H1 (cell line): ENCODE data around the gene TCIRG1. TPM values are rescaled to one million over a fixed set of nuclear protein-coding genes. Genes with fewer than 3 reads are reported as not detected.

ENCODE experiments used
- CTCF ChIA-PET: fragments of 300-600 bp; sonication (Branson Sonifier 250); formaldehyde crosslinking; loops from one replicate; lab custom pipeline; 2021; ENCODE audit not compliant: partially characterized antibody; lab: Charles Lee
- POLR2A ChIA-PET: fragments of 300-600 bp; sonication (Branson Sonifier 250); formaldehyde crosslinking; loops from one replicate; lab custom pipeline; 2021; ENCODE audit warnings: inconsistent platforms; ENCODE audit not compliant: partially characterized antibody; lab: Charles Lee
- DNase-seq, 2 experiments: peaks; one replicate each; pipeline versions ENCODE4 v3.0.0 to v3.0.0-alpha.2; 2010 to 2022; ENCODE audit warnings: low spot score in 2 of 2, low read depth in 1 of 2, mixed read lengths in 1 of 2
- FAIRE-seq: peaks from 2 replicates; lab custom pipeline; 2011; peaks lifted over from hg19 to GRCh38; lab: Jason Lieb, UNC
- H2AFZ ChIP-seq: 2 replicates; pipeline ENCODE4 v1.8.1; 2012; ENCODE audit warnings: low read length, inconsistent platforms
- H2AK5ac ChIP-seq: 2 replicates; pipeline ENCODE4 v1.6.1; 2013; ENCODE audit warnings: low read depth, low read length
- H2BK120ac ChIP-seq: replicated peaks from 2 replicates; pipeline ENCODE3; 2013; ENCODE audit warnings: low read depth, low read length, inconsistent platforms
- H2BK12ac ChIP-seq: 2 replicates; pipeline ENCODE4 v1.6.1; 2013; ENCODE audit warnings: low read depth, low read length
- H2BK15ac ChIP-seq: 2 replicates; pipeline ENCODE4 v1.6.1; 2013; ENCODE audit warnings: low read length
- H2BK20ac ChIP-seq: 2 replicates; pipeline ENCODE4 v1.6.1; 2013; ENCODE audit warnings: low read length
- H2BK5ac ChIP-seq: 2 replicates; pipeline ENCODE4 v1.6.1; 2013; ENCODE audit warnings: low read depth, low read length
- H3K14ac ChIP-seq: 2 replicates; pipeline ENCODE4 v1.6.1; 2013; ENCODE audit warnings: inconsistent platforms; ENCODE audit not compliant: insufficient read length
- H3K18ac ChIP-seq: 2 replicates; pipeline ENCODE4 v1.6.1; 2013; ENCODE audit warnings: low read length; ENCODE audit errors: extremely low read depth
- H3K23ac ChIP-seq: 2 replicates; pipeline ENCODE4 v1.6.1; 2013; ENCODE audit warnings: inconsistent platforms; ENCODE audit not compliant: insufficient read length
- H3K23me2 ChIP-seq: 2 replicates; pipeline ENCODE4 v1.6.1; 2013; ENCODE audit warnings: low read depth, low read length
- H3K27ac ChIP-seq: 2 replicates; pipeline ENCODE4 v1.6.1; 2011; ENCODE audit warnings: low read depth, low read length, inconsistent platforms
- H3K27me3 ChIP-seq, 4 experiments: replicated peaks in 1 of 4; 1 replicate in 1 of 4; 2 replicates in 3 of 4; pipeline versions ENCODE4 v1.6.1 to v1.8.1; 2011 to 2013; ENCODE audit warnings: low read length in 3 of 4, mild to moderate bottlenecking in 3 of 4, inconsistent platforms in 2 of 4, mixed read lengths in 2 of 4, moderate library complexity in 1 of 4; ENCODE audit not compliant: control insufficient read depth in 3 of 4, insufficient read depth in 3 of 4; ENCODE audit errors: extremely low read depth in 1 of 4
- H3K36me3 ChIP-seq, 4 experiments: 2 replicates each; pipeline versions ENCODE4 v1.6.1 to v1.8.1; 2011 to 2013; ENCODE audit warnings: mild to moderate bottlenecking in 4 of 4, low read length in 3 of 4, moderate library complexity in 2 of 4, control low read depth in 1 of 4, inconsistent platforms in 1 of 4; ENCODE audit not compliant: insufficient read depth in 4 of 4, control insufficient read depth in 2 of 4
- H3K4ac ChIP-seq: replicated peaks from 2 replicates; pipeline ENCODE3; 2013; ENCODE audit warnings: low read length, low read depth, mixed read lengths, inconsistent platforms; ENCODE audit not compliant: insufficient read length
- H3K4me1 ChIP-seq, 4 experiments: replicated peaks in 1 of 4; 1 replicate in 1 of 4; 2 replicates in 3 of 4; pipeline versions ENCODE4 v1.6.1 to v1.8.1; 2011 to 2013; ENCODE audit warnings: low read length in 3 of 4, inconsistent platforms in 2 of 4, mixed read lengths in 1 of 4; ENCODE audit not compliant: insufficient read depth in 4 of 4, control insufficient read depth in 3 of 4
- H3K4me2 ChIP-seq, 2 experiments: 2 replicates each; pipeline versions ENCODE4 v1.6.1 to v1.8.1; 2011 to 2013; ENCODE audit warnings: low read depth in 2 of 2, low read length in 2 of 2, control low read depth in 1 of 2, inconsistent platforms in 1 of 2, mild to moderate bottlenecking in 1 of 2; ENCODE audit not compliant: insufficient read depth in 1 of 2
- H3K4me3 ChIP-seq, 4 experiments: fragments of 200-600, 300-600 bp in 1 of 4; sonication (generic), shearing (Covaris generic), sonication (Bioruptor Twin) in 1 of 4; 2 replicates each; pipeline versions ENCODE4 v1.5.1 to v1.8.1; 2011 to 2016; ENCODE audit warnings: low read length in 4 of 4, low read depth in 3 of 4, control low read depth in 2 of 4, inconsistent platforms in 2 of 4, mild to moderate bottlenecking in 2 of 4, mixed read lengths in 1 of 4, moderate library complexity in 1 of 4; ENCODE audit not compliant: insufficient read depth in 2 of 4; ENCODE audit errors: extremely low read depth in 1 of 4
- H3K56ac ChIP-seq: replicated peaks from 2 replicates; pipeline ENCODE3; 2013; ENCODE audit warnings: low read depth, mild to moderate bottlenecking, mixed read lengths, low read length, inconsistent platforms; ENCODE audit not compliant: insufficient read length
- H3K79me1 ChIP-seq: 2 replicates; pipeline ENCODE4 v1.6.1; 2013; ENCODE audit warnings: low read depth, low read length, control low read depth
- H3K79me2 ChIP-seq, 2 experiments: 2 replicates each; pipeline versions ENCODE4 v1.6.1 to v1.8.1; 2012 to 2013; ENCODE audit warnings: low read length in 2 of 2, mild to moderate bottlenecking in 2 of 2, inconsistent platforms in 1 of 2; ENCODE audit not compliant: insufficient read depth in 2 of 2, control insufficient read depth in 1 of 2
- H3K9ac ChIP-seq, 4 experiments: replicated peaks in 1 of 4; 1 replicate in 1 of 4; 2 replicates in 3 of 4; pipeline versions ENCODE4 v1.6.1 to v1.8.1; 2011 to 2013; ENCODE audit warnings: low read depth in 3 of 4, low read length in 3 of 4, control low read depth in 2 of 4, mild to moderate bottlenecking in 2 of 4, moderate library complexity in 2 of 4, inconsistent platforms in 1 of 4; ENCODE audit errors: extremely low read depth in 1 of 4
- H3K9me3 ChIP-seq, 2 experiments: 2 replicates each; pipeline versions ENCODE4 v1.6.1 to v1.8.1; 2012 to 2013; ENCODE audit warnings: mild to moderate bottlenecking in 2 of 2, moderate library complexity in 2 of 2, control low read depth in 1 of 2, inconsistent platforms in 1 of 2, low read depth in 1 of 2, low read length in 1 of 2, mixed read lengths in 1 of 2; ENCODE audit not compliant: insufficient read depth in 2 of 2
- H4K20me1 ChIP-seq, 2 experiments: replicated peaks in 1 of 2; 2 replicates each; pipeline versions ENCODE3 to v1.8.1; 2011 to 2013; ENCODE audit warnings: inconsistent platforms in 2 of 2, low read length in 2 of 2, mild to moderate bottlenecking in 1 of 2; ENCODE audit not compliant: insufficient read depth in 2 of 2, control insufficient read depth in 1 of 2
- H4K5ac ChIP-seq: 2 replicates; pipeline ENCODE4 v1.6.1; 2013; ENCODE audit warnings: low read length, low read depth, mixed read lengths, inconsistent platforms; ENCODE audit not compliant: insufficient read length
- H4K8ac ChIP-seq: 2 replicates; pipeline ENCODE4 v1.8.0; 2013; ENCODE audit warnings: mild to moderate bottlenecking, moderate library complexity, low read length, inconsistent platforms; ENCODE audit not compliant: insufficient read depth; ENCODE audit errors: extremely low read depth
- H4K91ac ChIP-seq: replicated peaks from 2 replicates; pipeline ENCODE3; 2013; ENCODE audit warnings: low read length, mixed read lengths, inconsistent platforms; ENCODE audit not compliant: insufficient read length
- JUND ChIP-seq: IDR thresholded peaks from 2 replicates; pipeline ENCODE4 v1.6.1; 2011; ENCODE audit warnings: mild to moderate bottlenecking, improper control_type of control experiment, low read length
- KDM4A ChIP-seq: IDR thresholded peaks from one replicate; pipeline ENCODE4 v1.7.1; 2012; ENCODE audit warnings: low read depth, mild to moderate bottlenecking, moderate library complexity, low read length, inconsistent platforms; ENCODE audit not compliant: severe bottlenecking
- MAX ChIP-seq: IDR thresholded peaks from 2 replicates; pipeline ENCODE4 v1.6.1; 2012; ENCODE audit warnings: inconsistent platforms
- WGBS, 2 experiments: shearing (Covaris generic) in 1 of 2; methylation state at CpG; one replicate each; pipeline versions ENCODE4 v1.1.6 to v1.1.7; 2013 to 2015; ENCODE audit warnings: low lambda C conversion rate in 2 of 2, mixed read lengths in 2 of 2, inconsistent platforms in 1 of 2, low coverage in 1 of 2, missing lambda C conversion rate in 1 of 2; ENCODE audit not compliant: insufficient replicate concordance in 2 of 2, insufficient coverage in 1 of 2, insufficient read length in 1 of 2; ENCODE audit errors: extremely low coverage in 1 of 2, missing lambda C conversion rate in 1 of 2; 5-methylcytosine and 5-hydroxymethylcytosine counted together
- polyA plus RNA-seq, 7 experiments: library from polyadenylated mRNA; depleted of rRNA in 3 of 7; stranded (reverse) in 5 of 7; unstranded in 2 of 7; fragments of >200 nt in 5 of 7; fragments of 200-250 nt in 2 of 7; gene quantifications; 1 replicate in 5 of 7; 2 replicates in 1 of 7; 4 replicates in 1 of 7; pipeline versions ENCODE4 v1.2.1 to v1.2.3, GENCODE V29; 2011 to 2013; ENCODE audit warnings: missing spikeins in 2 of 7, mixed read lengths in 2 of 7
- total RNA-seq: library from RNA; stranded (reverse); fragmentation: NEBNext Ultra II Directional; extraction: Animal tissue kit (Norgen Biotek cat#: 25700); gene quantifications from 2 replicates; pipeline ENCODE4 v1.2.1, GENCODE V29; 2021
- TF ChIP-seq, protein P1 (sequence below): IDR thresholded peaks from 2 replicates; pipeline ENCODE4 v1.6.1; 2012; ENCODE audit warnings: low read length, inconsistent platforms

TCIRG1 gene
- total and polyA plus RNA-seq, 2 of the 8 experiments (the other 6 are each of a cell fraction or from before 2014, with no cell fraction given) = 25.3 to 39.6 TPM

- TF ChIP-seq MAX (no peak), KDM4A (no peak), JUND (no peak)
- TF ChIP-seq, protein P1, sequence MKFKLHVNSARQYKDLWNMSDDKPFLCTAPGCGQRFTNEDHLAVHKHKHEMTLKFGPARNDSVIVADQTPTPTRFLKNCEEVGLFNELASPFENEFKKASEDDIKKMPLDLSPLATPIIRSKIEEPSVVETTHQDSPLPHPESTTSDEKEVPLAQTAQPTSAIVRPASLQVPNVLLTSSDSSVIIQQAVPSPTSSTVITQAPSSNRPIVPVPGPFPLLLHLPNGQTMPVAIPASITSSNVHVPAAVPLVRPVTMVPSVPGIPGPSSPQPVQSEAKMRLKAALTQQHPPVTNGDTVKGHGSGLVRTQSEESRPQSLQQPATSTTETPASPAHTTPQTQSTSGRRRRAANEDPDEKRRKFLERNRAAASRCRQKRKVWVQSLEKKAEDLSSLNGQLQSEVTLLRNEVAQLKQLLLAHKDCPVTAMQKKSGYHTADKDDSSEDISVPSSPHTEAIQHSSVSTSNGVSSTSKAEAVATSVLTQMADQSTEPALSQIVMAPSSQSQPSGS = no peak
- H4K20me1 ChIP-seq = peaks cover 0 to 4% of the 10 kb centered on the region in 2 experiments
- no peak overlapping the region for H3K23ac ChIP-seq
- peak overlapping the region; percentile 90 for H4K8ac ChIP-seq
- no peak overlapping the region for H2BK5ac ChIP-seq
- H3K9ac ChIP-seq = no peak overlapping the region
- no peaks in the 10 kb centered on the region; the same call in 1 of the 2 replicates for H3K23me2 ChIP-seq
- H3K36me3 ChIP-seq = no peaks in the 10 kb centered on the region
- no peak overlapping the region for H3K4ac ChIP-seq
- H3K14ac ChIP-seq = no peak overlapping the region
- H2BK20ac ChIP-seq = no peak overlapping the region
- H2BK120ac ChIP-seq = no peak overlapping the region
- no peak overlapping the region for H2AFZ ChIP-seq
- no peak overlapping the region for H3K4me3 ChIP-seq
- peak overlapping the region; percentile 15 for H4K91ac ChIP-seq
- no peaks in the 10 kb centered on the region for H3K27me3 ChIP-seq
- H3K4me2 ChIP-seq = no peak overlapping the region
- no peak overlapping the region; the same call in 1 of the 2 replicates for H3K27ac ChIP-seq
- H4K5ac ChIP-seq = no peak overlapping the region
- H3K4me1 ChIP-seq = peaks cover 4 to 27% (median 20%) of the 10 kb centered on the region in 4 experiments
- ChIA-PET POLR2A (interaction anchor here (1.1 to 16.6 kb wide), 4 partner anchors 9 to 171 kb away, joined by 3 to 183 read pairs (median 14); partner anchors contain the start of gene NDUFS8), CTCF (interaction anchor here (0.9 to 2.7 kb wide), 9 partner anchors 9 to 168 kb away, joined by 3 to 18 read pairs (median 3); partner anchors contain the start of genes ALDH3B1 and NDUFS8)
- FAIRE-seq = no peak
- H2BK15ac ChIP-seq = no peak overlapping the region; the same call in 1 of the 2 replicates
- WGBS, 2 experiments = 90% methylated on average over 22 of the region's 23 CpGs; no CpG with 5 or more reads in 1 of the 2 experiments
- no peak overlapping the region for H3K56ac ChIP-seq
- H3K9me3 ChIP-seq = no peaks in the 10 kb centered on the region
- H2AK5ac ChIP-seq = no peak overlapping the region
- H2BK12ac ChIP-seq = peak overlapping the region; percentile 63; the same call in 1 of the 2 replicates
- H3K79me1 ChIP-seq = no peaks in the 10 kb centered on the region
- H3K79me2 ChIP-seq = no peaks in the 10 kb centered on the region
- peak overlapping the region; percentile 19; the same call in 1 of the 2 replicates for H3K18ac ChIP-seq
- peak in 1 of 2 experiments; percentile 46 for DNase-seq
Measured at GRCh38 chr11:68040957-68041591, 2.2 kb downstream of the TCIRG1 start.
